Endothelial cell of umbilical vein (primary cell): ENCODE measurements around the gene GRSF1. TPM values are rescaled to one million over a fixed set of nuclear protein-coding genes. Genes with fewer than 3 reads are reported as not detected.
A peak's percentile ranks its signal among the peaks of the same experiment; 100 is the strongest.
"Not testable (repeated sequence)": the region's sequence is repeated elsewhere in the genome, so short reads cannot be mapped to it uniquely, and the experiment has no call there.

Source experiments
- BruUV-seq: library from RNA; stranded (reverse); fragments of 400-500 nt; replicated peaks from 2 replicates; lab custom pipeline; 2021; lab: Mats Ljungman, UMichigan
- CTCF ChIA-PET: fragments of 300-600, 350-600 bp; sonication (Branson Sonifier 250); formaldehyde crosslinking; loops from one replicate; lab custom pipeline; 2021; ENCODE audit warnings: antibody characterized with exemption, inconsistent platforms; lab: Charles Lee
- POLR2A ChIA-PET: fragments of 300-600, 350-600 bp; sonication (Branson Sonifier 250); formaldehyde crosslinking; loops from one replicate; lab custom pipeline; 2021; ENCODE audit warnings: antibody characterized with exemption, inconsistent platforms; lab: Charles Lee
- DNase-seq: peaks from one replicate; pipeline ENCODE4 v3.0.0-alpha.2; 2011; ENCODE audit warnings: low read depth, low spot score
- FAIRE-seq: peaks from 2 replicates; lab custom pipeline; 2011; peaks lifted over from hg19 to GRCh38; lab: Jason Lieb, UNC
- H2AFZ ChIP-seq: 2 replicates; pipeline ENCODE4 v1.6.0; 2012; ENCODE audit warnings: low read depth, low read length, control low read depth, inconsistent platforms
- H3K27ac ChIP-seq: 2 replicates; pipeline ENCODE4 v1.5.1; 2011; ENCODE audit warnings: low read depth, mild to moderate bottlenecking, control low read depth, low read length, moderate library complexity; ENCODE audit not compliant: insufficient read depth
- H3K27me3 ChIP-seq, 2 experiments: 2 replicates each; pipeline versions ENCODE4 v1.6.0 to v1.6.1; 2011; ENCODE audit warnings: low read length in 2 of 2, mixed read lengths in 1 of 2; ENCODE audit not compliant: control insufficient read depth in 2 of 2, insufficient read depth in 2 of 2
- H3K36me3 ChIP-seq, 2 experiments: 2 replicates in 1 of 2; 3 replicates in 1 of 2; pipeline ENCODE4 v1.5.1; 2011; ENCODE audit warnings: low read length in 2 of 2, mild to moderate bottlenecking in 1 of 2, moderate library complexity in 1 of 2; ENCODE audit not compliant: control insufficient read depth in 2 of 2, insufficient read depth in 2 of 2; ENCODE audit errors: extremely low read depth in 1 of 2
- H3K4me1 ChIP-seq: 3 replicates; pipeline ENCODE4 v1.5.1; 2011; ENCODE audit warnings: mild to moderate bottlenecking, low read length; ENCODE audit not compliant: control insufficient read depth, insufficient read depth; ENCODE audit errors: extremely low read depth
- H3K4me2 ChIP-seq: 2 replicates; pipeline ENCODE4 v1.6.1; 2011; ENCODE audit warnings: low read length, control low read depth, mixed read lengths; ENCODE audit not compliant: insufficient read depth
- H3K4me3 ChIP-seq, 3 experiments: fragments of 200-600 bp in 1 of 3; sonication (generic), shearing (Covaris generic) in 1 of 3; replicated peaks in 1 of 3; 2 replicates each; pipeline ENCODE4 v1.5.1; 2011 to 2016; ENCODE audit warnings: control low read depth in 3 of 3, low read length in 3 of 3, mild to moderate bottlenecking in 2 of 3, inconsistent platforms in 1 of 3, low read depth in 1 of 3, moderate library complexity in 1 of 3; ENCODE audit not compliant: insufficient read depth in 1 of 3
- H3K79me2 ChIP-seq: 2 replicates; pipeline ENCODE4 v1.6.0; 2012; ENCODE audit warnings: low read length, inconsistent platforms; ENCODE audit not compliant: control insufficient read depth, insufficient read depth
- H3K9ac ChIP-seq: replicated peaks from 2 replicates; pipeline ENCODE3; 2011; ENCODE audit warnings: low read length, control low read depth; ENCODE audit not compliant: insufficient read depth; ENCODE audit errors: extremely low read depth
- H3K9me1 ChIP-seq: replicated peaks from 3 replicates; pipeline ENCODE4 v1.6.0; 2011; ENCODE audit warnings: mild to moderate bottlenecking, low read length; ENCODE audit not compliant: control insufficient read depth, insufficient read depth; ENCODE audit errors: extremely low read depth
- H3K9me3 ChIP-seq: replicated peaks from 2 replicates; pipeline ENCODE4 v1.5.1; 2012; ENCODE audit warnings: low read length, inconsistent platforms; ENCODE audit not compliant: control insufficient read depth, insufficient read depth
- H4K20me1 ChIP-seq: replicated peaks from 2 replicates; pipeline ENCODE3; 2011; ENCODE audit warnings: mild to moderate bottlenecking, low read length; ENCODE audit not compliant: control insufficient read depth, insufficient read depth; ENCODE audit errors: extremely low read depth
- FOS ChIP-seq: IDR thresholded peaks from 2 replicates; pipeline ENCODE4 v1.6.1; 2011; ENCODE audit warnings: mild to moderate bottlenecking, low read length, moderate library complexity, borderline replicate concordance; ENCODE audit not compliant: insufficient read depth
- JUN ChIP-seq: IDR thresholded peaks from 2 replicates; pipeline ENCODE4 v1.6.1; 2011; ENCODE audit warnings: borderline replicate concordance, low read depth; ENCODE audit not compliant: insufficient read length, insufficient read depth
- MYC ChIP-seq: IDR thresholded peaks from one replicate; pipeline ENCODE4 v1.6.1; 2011; ENCODE audit warnings: mild to moderate bottlenecking, low read depth, low read length
- dilution Hi-C: fragments of 300-500 bp; cut with MboI; formaldehyde crosslinking; loops from one replicate; pipeline ENCODE4 v1.15.0; 2019; ENCODE audit warnings: low sequenced_read_pairs; ENCODE audit not compliant: extremely low pct_ligation_motif_present
- intact Hi-C: fragments of 100-400 bp; cut with micrococcal nuclease; formaldehyde crosslinking; loops from one replicate; pipeline ENCODE4 v1.10.0; 2022
- polyA plus RNA-seq, 4 experiments: library from polyadenylated mRNA; depleted of rRNA in 3 of 4; stranded (reverse) in 3 of 4; unstranded in 1 of 4; fragments of >200 nt; gene quantifications; 2 replicates each; pipeline versions ENCODE4 v1.2.1 to v1.2.3, GENCODE V29; 2011 to 2012; ENCODE audit warnings: missing spikeins in 1 of 4
- small RNA-seq: library from RNA; depleted of rRNA; stranded (forward); fragments of <200 nt; gene quantifications from one replicate; pipeline ENCODE3, GENCODE V24; 2012; ENCODE audit warnings: low replicate concordance, low read depth; ENCODE audit not compliant: insufficient read depth, insufficient read length
- total RNA-seq: library from RNA; stranded (reverse); gene quantifications from 2 replicates; pipeline ENCODE4 v1.2.3, GENCODE V29; 2021

The GRSF1 gene
- total and polyA plus RNA-seq, 2 donors (not counting 3 experiments of a cell fraction or from before 2014, with no cell fraction given): 29.1 to 70.7 TPM

DNA sequence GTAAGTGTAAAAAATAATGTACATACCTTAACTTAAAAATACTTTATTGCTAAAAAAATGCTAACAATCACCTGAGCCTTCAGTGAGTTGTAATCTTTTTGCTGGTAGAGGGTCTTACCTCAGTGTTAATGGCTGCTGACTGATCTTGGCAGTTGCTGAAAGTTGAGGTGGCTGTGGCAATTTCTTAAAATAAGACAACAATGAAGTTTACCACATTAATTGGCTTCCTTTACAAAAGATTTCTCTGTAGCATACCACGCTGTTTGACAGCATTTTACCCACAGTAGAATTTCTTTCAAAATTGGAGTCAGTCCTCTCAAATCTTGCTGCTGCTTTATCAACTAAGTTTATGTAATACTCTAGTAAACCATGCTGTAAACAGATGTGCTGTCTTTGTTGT is 70.3 kb downstream of the GRSF1 start:
- FAIRE-seq, DNase-seq, CTCF ChIA-PET, H3K9ac ChIP-seq, H3K9me1 ChIP-seq, H3K4me3 ChIP-seq, H3K79me2 ChIP-seq, BruUV-seq, intact Hi-C loops, H3K9me3 ChIP-seq, dilution Hi-C loops, H3K27me3 ChIP-seq, H3K36me3 ChIP-seq, H4K20me1 ChIP-seq, H3K4me2 ChIP-seq, H2AFZ ChIP-seq, POLR2A ChIA-PET: not testable (repeated sequence)
- Histone ChIP-seq H3K27ac (peak overlapping the region; percentile 65), H3K4me1 (peaks cover 12% of the 10 kb centered on the region)

DNA sequence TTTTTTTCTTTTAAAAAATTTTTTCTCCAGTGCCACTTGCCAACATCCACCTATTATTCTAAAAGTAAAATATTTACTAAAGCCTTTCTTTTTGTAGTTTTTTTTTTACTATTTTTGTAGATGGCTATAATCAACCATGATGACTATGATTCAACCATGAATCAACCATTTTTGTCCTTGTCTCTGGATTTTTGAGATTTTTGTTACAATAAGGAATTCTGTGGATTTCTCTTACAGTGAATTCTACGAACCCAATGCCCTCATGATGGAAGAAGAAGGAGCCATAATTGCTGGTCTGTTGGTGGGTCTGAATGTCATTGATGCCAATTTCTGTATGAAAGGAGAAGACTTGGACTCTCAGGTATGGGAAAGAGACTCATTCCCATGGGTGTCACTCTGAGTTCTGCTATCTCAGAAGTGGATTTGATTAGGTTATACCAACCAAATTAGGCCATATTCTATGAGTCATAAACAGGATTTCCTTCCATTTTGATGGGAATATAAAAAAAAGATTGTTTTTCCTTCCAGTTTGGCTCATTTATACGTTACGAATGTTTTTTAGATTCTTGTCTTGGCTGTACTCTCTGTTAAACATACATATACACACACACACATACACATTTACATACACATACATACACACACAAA is 71.3 kb downstream of the GRSF1 start:
- Histone ChIP-seq H3K79me2 (no peaks in the 10 kb centered on the region), H3K27me3 (no peaks in the 10 kb centered on the region), H3K27ac (peak overlapping the region; percentile 65), H3K9me3 (no peaks in the 10 kb centered on the region), H3K9me1 (no peaks in the 10 kb centered on the region), H2AFZ (peak overlapping the region; percentile 50), H3K4me3 (no peak overlapping the region), H3K4me2 (peak overlapping the region; percentile 76), H4K20me1 (no peaks in the 10 kb centered on the region), H3K9ac (no peak overlapping the region), H3K4me1 (peaks cover 12% of the 10 kb centered on the region), H3K36me3 (no peaks in the 10 kb centered on the region)
- intact Hi-C loops: no loop called here
- ChIA-PET CTCF (no interaction called here), POLR2A (no interaction called here)
- DNase-seq (peak; percentile 74), FAIRE-seq (peak; percentile 82)
- TF ChIP-seq MYC: no peak
- TF ChIP-seq FOS: peak; percentile 62
- peak; percentile 78 for TF ChIP-seq JUN
- dilution Hi-C loops: no loop called here
- TSS peak; percentile 77 for BruUV-seq

Small RNA genes lying within 50 kb of the gene (small RNA-seq; reads per million reads assigned to genes)
- gene RF00026 (not detected), gene RNU6-891P (not detected)

Other genes with a start within 250 kb of the GRSF1 start
- not detected in 2 replicates for gene AMBN, start 247.6 kb downstream of the GRSF1 start, total RNA-seq
- not detected in 2 replicates for gene AMBN, start 247.6 kb downstream of the GRSF1 start, polyA plus RNA-seq
- gene ENAM, start 211.1 kb downstream of the GRSF1 start, total RNA-seq: 0.05 TPM in 1 of 2 replicates, not detected in the other
- 0.05 and 0.07 TPM in 2 replicates for gene ENAM, start 211.1 kb downstream of the GRSF1 start, polyA plus RNA-seq
- gene JCHAIN, start 173.4 kb downstream of the GRSF1 start, total RNA-seq: not detected in 2 replicates
- gene JCHAIN, start 173.4 kb downstream of the GRSF1 start, polyA plus RNA-seq: not detected in 2 replicates
- gene UTP3, start 151.4 kb downstream of the GRSF1 start, total RNA-seq: 32.8 and 34.7 TPM in 2 replicates
- gene UTP3, start 151.4 kb downstream of the GRSF1 start, polyA plus RNA-seq: 6.2 and 8.7 TPM in 2 replicates
- gene RUFY3, start 117.9 kb downstream of the GRSF1 start, total RNA-seq: 42.4 and 52.8 TPM in 2 replicates
- 8.5 and 10.0 TPM in 2 replicates for gene RUFY3, start 117.9 kb downstream of the GRSF1 start, polyA plus RNA-seq
- gene MOB1B, start 62.5 kb upstream of the GRSF1 start, total RNA-seq: 23.9 and 25.9 TPM in 2 replicates
- 2.6 and 4.3 TPM in 2 replicates for gene MOB1B, start 62.5 kb upstream of the GRSF1 start, polyA plus RNA-seq
- gene DCK, start 153.8 kb upstream of the GRSF1 start, total RNA-seq: 18.0 and 19.9 TPM in 2 replicates
- gene DCK, start 153.8 kb upstream of the GRSF1 start, polyA plus RNA-seq: 3.7 and 4.8 TPM in 2 replicates